ENCODE results near the gene ESAM. TPM values are rescaled to one million over a fixed set of nuclear protein-coding genes. Genes with fewer than 3 reads are reported as not detected.
A peak's percentile ranks its signal among the peaks of the same experiment; 100 is the strongest.
"Not testable (repeated sequence)": the region's sequence is repeated elsewhere in the genome, so short reads cannot be mapped to it uniquely, and the experiment has no call there.

The ESAM gene
- polyA plus RNA-seq, 2 donors, result 16.8 to 34.1 TPM

- WGBS, 2 donors, result 86 to 89% methylated on average over 2 of the region's 2 CpGs
These were observed 16.2 kb upstream of the ESAM start for GRCh38 chr11:124778281-124778680.

GRCh38 chr11:124776865-124777645 lies 15.0 kb upstream of the ESAM start:
- Histone ChIP-seq H3K27me3 (ENCODE audit: control insufficient read depth in 1 of 2, insufficient read depth in 2 of 2, low read length in 2 of 2) (no peaks in the 10 kb centered on the region), H3K9me3 (ENCODE audit: control insufficient read depth in 2 of 2, insufficient read depth in 1 of 2, low read depth in 1 of 2, low read length in 1 of 2) (no peaks in the 10 kb centered on the region), H3K4me3 (ENCODE audit: low read depth in 1 of 2, low read length in 2 of 2) (no peak overlapping the region), H3K36me3 (ENCODE audit: control insufficient read depth in 2 of 2, insufficient read depth in 2 of 2, low read length in 1 of 2) (peaks cover 0 to 4% of the 10 kb centered on the region in 2 donors), H3K27ac (ENCODE audit: low read depth in 2 of 2, low read length in 1 of 2) (peak overlapping the region in 1 of 2 donors; percentile 14), H3K4me1 (ENCODE audit: control insufficient read depth in 2 of 2, insufficient read depth in 2 of 2, low read length in 1 of 2) (no peaks in the 10 kb centered on the region)
- WGBS, 2 donors, result 78 to 82% methylated on average over 7 of the region's 7 CpGs

More at GRCh38 chr11:124778281-124778680, 16.2 kb upstream of the ESAM start:
- Histone ChIP-seq H3K4me1 (ENCODE audit: control insufficient read depth in 2 of 2, insufficient read depth in 2 of 2, low read length in 1 of 2) (no peaks in the 10 kb centered on the region), H3K9me3 (ENCODE audit: control insufficient read depth in 2 of 2, insufficient read depth in 1 of 2, low read depth in 1 of 2, low read length in 1 of 2) (no peaks in the 10 kb centered on the region), H3K4me3 (ENCODE audit: low read depth in 1 of 2, low read length in 2 of 2) (no peak overlapping the region), H3K27ac (ENCODE audit: low read depth in 2 of 2, low read length in 1 of 2) (no peak overlapping the region), H3K36me3 (ENCODE audit: control insufficient read depth in 2 of 2, insufficient read depth in 2 of 2, low read length in 1 of 2) (no peaks in the 10 kb centered on the region), H3K27me3 (ENCODE audit: control insufficient read depth in 1 of 2, insufficient read depth in 2 of 2, low read length in 2 of 2) (no peaks in the 10 kb centered on the region)

- peaks cover 4 to 10% of the 10 kb centered on the region in 2 donors for H3K36me3 ChIP-seq (ENCODE audit: control insufficient read depth in 2 of 2, insufficient read depth in 2 of 2, low read length in 1 of 2)
These were observed 8.9 kb upstream of the ESAM start for GRCh38 chr11:124770959-124771358.

GRCh38 chr11:124769806-124770774 lies 8.0 kb upstream of the ESAM start:
- 96 to 99% methylated on average over 8 of the region's 8 CpGs for WGBS, 2 donors
- no peak overlapping the region for H3K4me3 ChIP-seq (ENCODE audit: low read depth in 1 of 2, low read length in 2 of 2)
- H3K9me3 ChIP-seq (ENCODE audit: control insufficient read depth in 2 of 2, insufficient read depth in 1 of 2, low read depth in 1 of 2, low read length in 1 of 2), result no peaks in the 10 kb centered on the region
- H3K4me1 ChIP-seq (ENCODE audit: control insufficient read depth in 2 of 2, insufficient read depth in 2 of 2, low read length in 1 of 2), result no peaks in the 10 kb centered on the region
- peaks cover 4 to 10% of the 10 kb centered on the region in 2 donors for H3K36me3 ChIP-seq (ENCODE audit: control insufficient read depth in 2 of 2, insufficient read depth in 2 of 2, low read length in 1 of 2)
- H3K27ac ChIP-seq (ENCODE audit: low read depth in 2 of 2, low read length in 1 of 2), result no peak overlapping the region
- H3K27me3 ChIP-seq (ENCODE audit: control insufficient read depth in 1 of 2, insufficient read depth in 2 of 2, low read length in 2 of 2), result no peaks in the 10 kb centered on the region

More at GRCh38 chr11:124770959-124771358, 8.9 kb upstream of the ESAM start:
- not testable (repeated sequence) for H3K9me3 ChIP-seq (ENCODE audit: control insufficient read depth in 2 of 2, insufficient read depth in 1 of 2, low read depth in 1 of 2, low read length in 1 of 2); H3K27ac ChIP-seq (ENCODE audit: low read depth in 2 of 2, low read length in 1 of 2); H3K27me3 ChIP-seq (ENCODE audit: control insufficient read depth in 1 of 2, insufficient read depth in 2 of 2, low read length in 2 of 2); H3K4me3 ChIP-seq (ENCODE audit: low read depth in 1 of 2, low read length in 2 of 2); H3K4me1 ChIP-seq (ENCODE audit: control insufficient read depth in 2 of 2, insufficient read depth in 2 of 2, low read length in 1 of 2)
- 92% methylated on average over 6 of the region's 6 CpGs for WGBS, 2 donors

- Histone ChIP-seq H3K4me1 (ENCODE audit: control insufficient read depth in 2 of 2, insufficient read depth in 2 of 2, low read length in 1 of 2) (no peaks in the 10 kb centered on the region), H3K27me3 (ENCODE audit: control insufficient read depth in 1 of 2, insufficient read depth in 2 of 2, low read length in 2 of 2) (no peaks in the 10 kb centered on the region), H3K9me3 (ENCODE audit: control insufficient read depth in 2 of 2, insufficient read depth in 1 of 2, low read depth in 1 of 2, low read length in 1 of 2) (no peaks in the 10 kb centered on the region), H3K4me3 (ENCODE audit: low read depth in 1 of 2, low read length in 2 of 2) (no peak overlapping the region), H3K27ac (ENCODE audit: low read depth in 2 of 2, low read length in 1 of 2) (no peak overlapping the region), H3K36me3 (ENCODE audit: control insufficient read depth in 2 of 2, insufficient read depth in 2 of 2, low read length in 1 of 2) (peaks cover 4 to 10% of the 10 kb centered on the region in 2 donors)
- 75 to 86% methylated on average over 8 of the region's 8 CpGs for WGBS, 2 donors
These were observed 6.8 kb upstream of the ESAM start for GRCh38 chr11:124768914-124769313.

- H3K36me3 ChIP-seq (ENCODE audit: control insufficient read depth in 2 of 2, insufficient read depth in 2 of 2, low read length in 1 of 2), result peaks cover 0 to 10% of the 10 kb centered on the region in 2 donors
- peaks cover 0 to 1% of the 10 kb centered on the region in 2 donors for H3K27me3 ChIP-seq (ENCODE audit: control insufficient read depth in 1 of 2, insufficient read depth in 2 of 2, low read length in 2 of 2)
- H3K9me3 ChIP-seq (ENCODE audit: control insufficient read depth in 2 of 2, insufficient read depth in 1 of 2, low read depth in 1 of 2, low read length in 1 of 2), result no peaks in the 10 kb centered on the region
- 95 to 97% methylated on average over 2 of the region's 2 CpGs for WGBS, 2 donors
- no peak overlapping the region for H3K4me3 ChIP-seq (ENCODE audit: low read depth in 1 of 2, low read length in 2 of 2)
- H3K27ac ChIP-seq (ENCODE audit: low read depth in 2 of 2, low read length in 1 of 2), result no peak overlapping the region
- H3K4me1 ChIP-seq (ENCODE audit: control insufficient read depth in 2 of 2, insufficient read depth in 2 of 2, low read length in 1 of 2), result peaks cover 0 to 3% of the 10 kb centered on the region in 2 donors
These were observed 4.1 kb upstream of the ESAM start for GRCh38 chr11:124766156-124766555.

GRCh38 chr11:124763156-124763947 lies 1.3 kb upstream of the ESAM start:
- no peaks in the 10 kb centered on the region for H3K9me3 ChIP-seq (ENCODE audit: control insufficient read depth in 2 of 2, insufficient read depth in 1 of 2, low read depth in 1 of 2, low read length in 1 of 2)
- 6 to 7% methylated on average over 21 of the region's 21 CpGs for WGBS, 2 donors
- H3K27ac ChIP-seq (ENCODE audit: low read depth in 2 of 2, low read length in 1 of 2), result peak overlapping the region; percentile 34 to 35
- H3K27me3 ChIP-seq (ENCODE audit: control insufficient read depth in 1 of 2, insufficient read depth in 2 of 2, low read length in 2 of 2), result peaks cover 0 to 23% of the 10 kb centered on the region in 2 donors
- peaks cover 0 to 5% of the 10 kb centered on the region in 2 donors for H3K36me3 ChIP-seq (ENCODE audit: control insufficient read depth in 2 of 2, insufficient read depth in 2 of 2, low read length in 1 of 2)
- H3K4me1 ChIP-seq (ENCODE audit: control insufficient read depth in 2 of 2, insufficient read depth in 2 of 2, low read length in 1 of 2), result peaks cover 3 to 9% of the 10 kb centered on the region in 2 donors
- H3K4me3 ChIP-seq (ENCODE audit: low read depth in 1 of 2, low read length in 2 of 2), result peak overlapping the region; percentile 49 to 61

DNA sequence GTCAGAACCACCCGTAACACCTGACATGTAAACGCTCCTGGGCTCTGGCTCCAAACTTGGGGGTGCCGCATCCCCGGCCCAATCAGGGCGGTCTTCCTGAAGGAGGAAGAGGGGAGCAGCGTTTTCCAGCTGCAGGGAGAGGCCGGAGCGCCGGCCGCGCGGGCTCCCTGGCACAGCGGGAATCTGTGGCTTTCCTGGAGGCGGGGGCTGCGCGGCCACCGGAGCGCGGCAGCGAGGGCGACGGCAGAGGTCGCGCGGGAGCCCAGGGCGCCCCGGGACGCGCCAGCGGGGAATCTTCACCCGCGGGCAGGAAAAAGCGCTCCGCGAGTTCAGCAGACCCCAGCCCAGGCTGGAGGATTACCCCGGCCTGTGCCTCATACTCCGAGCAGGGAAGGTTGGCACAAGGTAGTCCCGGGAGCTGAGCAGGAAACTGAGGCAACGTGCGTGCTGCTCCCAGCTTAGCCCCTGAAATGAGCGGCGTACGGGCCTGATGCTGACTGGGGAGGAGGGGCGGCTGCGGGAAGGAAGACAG lies 600 bp upstream of the ESAM start:
- H3K27ac ChIP-seq (ENCODE audit: low read depth in 2 of 2, low read length in 1 of 2), result peak overlapping the region; percentile 35 to 45
- H3K36me3 ChIP-seq (ENCODE audit: control insufficient read depth in 2 of 2, insufficient read depth in 2 of 2, low read length in 1 of 2), result peaks cover 0 to 4% of the 10 kb centered on the region in 2 donors
- H3K9me3 ChIP-seq (ENCODE audit: control insufficient read depth in 2 of 2, insufficient read depth in 1 of 2, low read depth in 1 of 2, low read length in 1 of 2), result no peaks in the 10 kb centered on the region
- peak overlapping the region; percentile 49 to 61 for H3K4me3 ChIP-seq (ENCODE audit: low read depth in 1 of 2, low read length in 2 of 2)
- H3K4me1 ChIP-seq (ENCODE audit: control insufficient read depth in 2 of 2, insufficient read depth in 2 of 2, low read length in 1 of 2), result peaks cover 3 to 12% of the 10 kb centered on the region in 2 donors
- 1% methylated on average over 44 to 45 of the region's 45 CpGs for WGBS, 2 donors
- H3K27me3 ChIP-seq (ENCODE audit: control insufficient read depth in 1 of 2, insufficient read depth in 2 of 2, low read length in 2 of 2), result peaks cover 0 to 23% of the 10 kb centered on the region in 2 donors

Data from esophagus (tissue), 2 donors.